Activated CD8-positive, alpha-beta memory T cell treated with anti-CD3 and anti-CD28 coated beads for 36 hours (primary cell): ENCODE data around the gene LRRC17. TPM values are rescaled to one million over a fixed set of nuclear protein-coding genes. Genes with fewer than 3 reads are reported as not detected.

ENCODE experiments used
- CTCF ChIA-PET: fragments of 350-600 bp; sonication (Branson Sonifier 250); formaldehyde crosslinking; loops from one replicate; lab custom pipeline; 2021; ENCODE audit warnings: antibody characterized with exemption; lab: Charles Lee
- POLR2A ChIA-PET: fragments of 350-600 bp; sonication (Branson Sonifier 250); formaldehyde crosslinking; loops from one replicate; lab custom pipeline; 2021; ENCODE audit warnings: antibody characterized with exemption; lab: Charles Lee
- total RNA-seq, 2 experiments: library from RNA; stranded (reverse); gene quantifications; one replicate each; pipeline ENCODE4 v1.2.3, GENCODE V29; 2021

LRRC17 gene, protein sequence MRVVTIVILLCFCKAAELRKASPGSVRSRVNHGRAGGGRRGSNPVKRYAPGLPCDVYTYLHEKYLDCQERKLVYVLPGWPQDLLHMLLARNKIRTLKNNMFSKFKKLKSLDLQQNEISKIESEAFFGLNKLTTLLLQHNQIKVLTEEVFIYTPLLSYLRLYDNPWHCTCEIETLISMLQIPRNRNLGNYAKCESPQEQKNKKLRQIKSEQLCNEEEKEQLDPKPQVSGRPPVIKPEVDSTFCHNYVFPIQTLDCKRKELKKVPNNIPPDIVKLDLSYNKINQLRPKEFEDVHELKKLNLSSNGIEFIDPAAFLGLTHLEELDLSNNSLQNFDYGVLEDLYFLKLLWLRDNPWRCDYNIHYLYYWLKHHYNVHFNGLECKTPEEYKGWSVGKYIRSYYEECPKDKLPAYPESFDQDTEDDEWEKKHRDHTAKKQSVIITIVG
- total RNA-seq, result not detected

DNA sequence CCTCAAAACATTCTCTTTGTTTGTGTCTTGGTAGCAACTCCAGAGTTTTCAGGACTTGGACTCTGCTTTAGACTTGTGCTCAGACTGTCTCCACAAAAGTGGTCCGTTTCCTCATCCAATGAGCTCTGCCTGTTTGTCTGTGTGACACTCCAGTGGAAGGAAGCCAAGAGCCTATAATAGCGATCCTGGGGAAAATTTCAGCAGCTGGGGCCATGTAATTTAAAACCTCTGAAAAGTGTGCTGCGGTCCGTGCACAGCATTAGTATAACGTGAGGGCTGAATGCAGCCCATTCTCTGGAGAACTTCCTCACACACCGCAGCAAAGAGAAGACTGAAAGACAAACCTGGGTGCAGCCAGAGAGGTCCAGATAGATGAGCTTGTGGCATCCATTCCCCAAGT, at the start of gene LRRC17:
Gene LRRC17 (plus strand): TSS at position 259 of the 400 bp plus-strand sequence. CDS start 20,914 bp downstream, outside the sequence.
- ChIA-PET CTCF (no interaction called here), POLR2A (no interaction called here)

- ChIA-PET POLR2A (no interaction called here), CTCF (no interaction called here)
Observed at GRCh38 chr7:102864958-102865357, 47.8 kb upstream of the LRRC17 start.

GRCh38 chr7:102866535-102867215, 46.1 kb upstream of the LRRC17 start:
- CTCF ChIA-PET, result no interaction called here
- POLR2A ChIA-PET, result no interaction called here

DNA sequence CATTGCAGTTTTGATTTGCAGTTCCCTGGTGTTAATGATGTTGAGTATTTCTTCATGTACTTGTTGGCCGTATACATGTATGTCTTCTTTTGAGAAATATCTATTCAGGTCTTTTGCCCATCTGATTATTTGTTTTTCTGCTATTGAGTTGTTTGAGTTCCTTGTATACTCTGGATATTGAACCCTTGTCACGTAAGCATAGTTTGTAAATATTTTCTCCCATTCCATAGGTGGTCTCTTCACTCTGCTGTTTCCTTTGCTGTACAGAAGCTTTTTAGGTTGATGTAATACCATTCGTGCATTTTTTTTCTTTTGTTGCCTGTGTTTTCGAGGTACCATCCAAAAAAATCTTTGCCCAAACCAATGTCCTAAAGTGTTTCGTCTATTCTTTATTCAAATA, 43.6 kb upstream of the LRRC17 start:
- POLR2A ChIA-PET, result no interaction called here

GRCh38 chr7:102872460-102872859, 40.3 kb upstream of the LRRC17 start:
- POLR2A ChIA-PET, result no interaction called here
- CTCF ChIA-PET, result no interaction called here

More for the DNA sequence above, 43.6 kb upstream of the LRRC17 start:
- CTCF ChIA-PET, result no interaction called here

GRCh38 chr7:102873470-102874165, 39.2 kb upstream of the LRRC17 start:
- CTCF ChIA-PET, result no interaction called here

GRCh38 chr7:102874166-102874829, 38.5 kb upstream of the LRRC17 start:
- ChIA-PET POLR2A (no interaction called here), CTCF (no interaction called here)

More at GRCh38 chr7:102873470-102874165, 39.2 kb upstream of the LRRC17 start:
- POLR2A ChIA-PET, result no interaction called here

- ChIA-PET CTCF (no interaction called here), POLR2A (no interaction called here)
Observed at GRCh38 chr7:102874966-102875365, 37.8 kb upstream of the LRRC17 start.

DNA sequence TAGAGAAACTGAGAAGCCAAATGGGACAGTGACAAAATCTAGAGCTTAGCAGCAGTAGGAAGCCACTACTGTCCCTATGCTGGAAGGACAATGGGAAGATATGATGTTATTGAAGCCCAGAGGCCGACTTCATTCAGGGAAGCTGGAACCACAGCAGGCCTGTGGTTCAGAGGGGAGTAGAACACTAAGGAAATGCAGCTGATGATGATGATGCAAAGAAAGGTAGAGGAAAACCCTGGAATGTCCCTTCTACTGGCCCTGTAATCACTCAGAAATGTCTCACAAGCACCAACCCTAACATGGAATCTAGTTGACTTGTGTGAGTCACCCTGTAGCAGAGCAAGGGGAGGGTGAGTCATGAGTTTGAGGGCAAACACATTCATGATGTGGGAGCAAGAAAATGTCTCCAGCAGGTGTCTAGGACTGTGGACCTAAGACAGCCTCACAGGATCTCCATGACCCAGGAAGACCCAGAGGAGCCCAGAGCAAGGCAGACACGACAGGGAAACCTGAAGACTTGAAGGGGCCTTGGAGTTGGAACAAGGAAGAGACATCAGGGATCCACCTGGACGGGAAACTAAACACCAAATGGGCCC, 37.0 kb upstream of the LRRC17 start:
- CTCF ChIA-PET, result no interaction called here
- POLR2A ChIA-PET, result no interaction called here

DNA sequence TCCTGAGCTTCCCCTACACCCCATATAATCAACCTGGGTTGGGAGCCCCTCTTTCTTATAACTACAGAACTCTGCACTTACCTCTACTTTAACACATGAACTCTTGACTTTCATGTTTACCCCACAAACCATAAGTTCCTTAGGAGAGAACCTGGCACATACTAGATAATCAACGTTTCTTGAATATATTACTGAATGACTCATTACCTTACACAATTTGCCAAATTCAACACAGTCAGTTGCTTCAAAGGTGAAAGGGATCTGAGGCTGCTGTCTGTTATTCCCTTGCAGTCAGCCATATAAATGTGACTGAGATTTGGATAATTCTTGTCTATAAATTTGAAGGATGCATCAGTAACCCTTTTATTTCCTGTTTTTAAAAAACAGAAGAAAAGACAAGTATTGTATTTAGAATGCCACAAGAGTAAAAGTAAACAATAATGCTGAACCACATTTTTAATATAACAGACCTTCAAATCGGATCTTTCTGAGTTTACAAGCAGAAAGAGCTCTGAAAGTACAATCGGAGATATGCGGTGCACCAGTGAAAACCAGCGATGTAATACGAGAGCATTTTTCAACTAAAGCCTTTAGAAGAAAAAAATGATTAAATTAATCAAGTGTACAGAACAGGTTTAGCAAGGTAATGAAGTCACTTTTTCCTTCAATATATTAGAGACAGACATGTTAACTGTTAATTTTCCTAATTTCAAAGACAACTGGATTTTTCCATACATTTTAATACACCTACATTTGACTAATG, 29.5 kb upstream of the LRRC17 start:
- CTCF ChIA-PET, result no interaction called here

DNA sequence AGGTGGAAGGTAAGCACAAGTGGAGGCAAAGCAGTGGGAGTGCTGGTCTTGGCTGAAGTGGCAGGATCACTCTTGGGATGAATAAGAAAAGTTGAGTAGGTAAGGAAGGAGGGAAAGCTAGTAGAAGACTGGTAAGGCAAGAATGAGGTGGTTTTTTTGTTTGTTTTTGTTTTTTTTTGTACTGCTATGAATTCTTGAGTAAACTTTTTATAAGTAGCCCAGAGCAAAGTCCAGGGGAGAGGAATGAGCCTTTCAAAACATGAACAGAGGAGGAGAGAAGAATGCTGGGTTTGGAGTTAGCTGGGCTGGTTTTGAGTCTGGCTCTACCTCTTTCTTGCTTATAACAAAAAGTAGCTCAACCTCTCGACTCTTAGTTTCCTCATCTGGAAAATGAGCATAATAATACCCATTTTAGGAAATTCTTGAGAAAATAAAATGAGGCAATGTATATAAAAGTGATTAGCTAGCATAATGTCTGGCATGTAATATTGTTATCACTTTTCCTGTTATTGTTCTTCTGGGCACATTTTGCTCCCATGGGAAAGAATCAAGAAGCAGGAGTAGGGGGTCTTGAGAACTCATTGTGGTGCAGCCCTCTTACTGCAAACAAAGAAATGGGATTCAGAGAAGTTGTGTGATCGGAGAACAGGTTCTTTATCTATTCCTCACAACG, 24.1 kb upstream of the LRRC17 start:
- ChIA-PET POLR2A (no interaction called here), CTCF (interaction anchor here (0.6 kb wide), 1 partner anchor 173 kb away, joined by 4 read pairs; no protein-coding TSS in a partner anchor)

More for the DNA sequence above, 29.5 kb upstream of the LRRC17 start:
- POLR2A ChIA-PET, result no interaction called here

- ChIA-PET CTCF (no interaction called here), POLR2A (no interaction called here)
Observed at GRCh38 chr7:102889851-102890250, 22.9 kb upstream of the LRRC17 start.

DNA sequence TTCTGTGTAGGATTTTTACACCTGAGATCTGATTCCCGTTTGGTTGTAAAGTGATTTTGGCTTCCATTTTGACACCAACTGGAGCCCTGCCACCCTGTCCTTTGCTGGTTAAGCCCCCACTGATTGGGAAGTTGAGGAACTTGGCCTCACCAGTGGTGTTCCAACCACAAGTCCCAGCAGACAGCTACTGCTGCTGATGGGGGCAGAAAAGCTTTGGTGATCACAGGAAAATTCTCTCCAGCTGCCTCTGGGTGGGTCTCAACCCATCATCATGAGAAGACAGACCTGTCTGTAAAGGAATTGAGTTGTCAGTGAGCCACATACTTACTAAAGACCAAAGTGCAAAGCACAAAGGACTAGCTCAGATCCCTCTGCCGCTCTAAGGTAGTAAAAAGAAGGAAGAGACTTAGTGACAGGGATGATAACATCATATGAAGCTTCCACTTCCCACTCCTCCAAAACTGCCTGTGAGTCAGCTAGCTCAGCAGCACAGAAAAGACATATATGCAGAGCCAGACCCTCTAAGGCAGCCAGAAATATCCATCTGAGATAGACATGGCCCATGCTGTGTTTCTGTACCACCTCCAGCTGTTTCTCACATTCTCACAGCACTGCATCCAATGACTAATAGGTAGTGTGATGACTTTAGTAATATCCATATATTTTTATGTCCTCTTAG, 22.4 kb upstream of the LRRC17 start:
- POLR2A ChIA-PET, result no interaction called here
- CTCF ChIA-PET, result no interaction called here

DNA sequence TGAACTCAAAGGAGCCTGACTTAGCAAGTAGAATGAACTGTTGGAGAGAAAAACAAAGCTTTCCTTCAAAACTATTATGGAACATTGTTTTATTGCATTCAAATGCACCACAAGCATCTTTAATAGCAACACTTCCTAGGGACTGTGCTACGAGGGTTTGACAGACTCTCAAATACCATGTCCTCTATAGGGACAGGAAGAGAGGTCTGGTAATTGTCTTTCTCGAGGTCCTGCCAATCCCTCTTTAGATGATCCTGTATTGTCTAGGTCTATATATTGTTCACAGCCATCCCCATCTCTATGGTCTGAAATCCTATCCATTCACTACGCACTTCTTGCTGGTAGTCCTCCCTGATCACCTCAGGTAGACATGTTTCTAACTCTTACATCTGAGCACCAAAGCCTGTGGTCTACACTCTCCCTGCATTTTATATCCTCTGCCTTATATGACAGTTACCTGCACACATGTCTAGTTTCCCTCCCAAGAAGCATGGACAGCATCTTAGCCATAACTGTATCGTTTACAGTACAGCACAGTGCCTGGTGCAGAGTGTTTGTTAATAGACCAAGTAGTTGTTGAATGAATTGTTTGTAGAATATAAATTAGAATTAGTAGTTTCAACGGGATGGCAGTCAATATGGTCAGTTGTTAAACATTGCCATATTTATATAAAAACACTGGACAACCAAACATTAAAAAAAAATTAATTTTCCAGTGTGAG, 21.7 kb upstream of the LRRC17 start:
- ChIA-PET CTCF (no interaction called here), POLR2A (no interaction called here)

GRCh38 chr7:102891693-102892261, 21.0 kb upstream of the LRRC17 start:
- ChIA-PET CTCF (no interaction called here), POLR2A (no interaction called here)

GRCh38 chr7:102892631-102893278, 20.0 kb upstream of the LRRC17 start:
- ChIA-PET POLR2A (no interaction called here), CTCF (no interaction called here)
